Vagina (tissue), 2 donors: ENCODE measurements around the gene UBR7.

Experiments used
- CTCF ChIP-seq, 3 experiments: fragments of 450-650 bp in 2 of 3; fragments of 200-600 bp in 1 of 3; sonication (generic) in 1 of 3; IDR thresholded peaks; one replicate each; pipeline ENCODE4 v1.5.1; 2017 to 2019; ENCODE audit warnings: antibody characterized with exemption in 3 of 3, mild to moderate bottlenecking in 2 of 3, moderate library complexity in 2 of 3
- POLR2AphosphoS5 ChIP-seq, 2 donors: sonication (generic); formaldehyde crosslinking; IDR thresholded peaks; one replicate each; pipeline ENCODE4 v1.9.0; 2017; ENCODE audit warnings: antibody characterized with exemption in 2 of 2, mild to moderate bottlenecking in 2 of 2, low read depth in 1 of 2; ENCODE audit not compliant: insufficient read depth in 1 of 2

GRCh38 chr14:93185349-93185720, 21.7 kb upstream of the UBR7 start:
- TF ChIP-seq CTCF (IDR thresholded peaks at IDR 0.05) (no peak), POLR2AphosphoS5 (IDR thresholded peaks at IDR 0.05; ENCODE audit: insufficient read depth in 1 of 2, low read depth in 1 of 2) (no peak)
